Thyroid gland (tissue), 4 donors: ENCODE measurements around the gene ADAMTSL3.

Source experiments
- POLR2A ChIP-seq, 2 donors: fragments of 450-650 bp; IDR thresholded peaks; one replicate each; pipeline ENCODE4 v1.6.1; 2017; ENCODE audit warnings: antibody characterized with exemption in 2 of 2, mild to moderate bottlenecking in 2 of 2, moderate library complexity in 1 of 2
- TF ChIP-seq, protein P1 (sequence below), 6 experiments: fragments of 200-600 bp in 3 of 6; fragments of 450-650 bp in 3 of 6; sonication (generic) in 3 of 6; IDR thresholded peaks; one replicate each; pipeline ENCODE4 v1.5.1; 2016 to 2019; ENCODE audit warnings: antibody characterized with exemption in 6 of 6, mild to moderate bottlenecking in 2 of 6, inconsistent platforms in 1 of 6, moderate library complexity in 1 of 6

- TF ChIP-seq, protein P1, sequence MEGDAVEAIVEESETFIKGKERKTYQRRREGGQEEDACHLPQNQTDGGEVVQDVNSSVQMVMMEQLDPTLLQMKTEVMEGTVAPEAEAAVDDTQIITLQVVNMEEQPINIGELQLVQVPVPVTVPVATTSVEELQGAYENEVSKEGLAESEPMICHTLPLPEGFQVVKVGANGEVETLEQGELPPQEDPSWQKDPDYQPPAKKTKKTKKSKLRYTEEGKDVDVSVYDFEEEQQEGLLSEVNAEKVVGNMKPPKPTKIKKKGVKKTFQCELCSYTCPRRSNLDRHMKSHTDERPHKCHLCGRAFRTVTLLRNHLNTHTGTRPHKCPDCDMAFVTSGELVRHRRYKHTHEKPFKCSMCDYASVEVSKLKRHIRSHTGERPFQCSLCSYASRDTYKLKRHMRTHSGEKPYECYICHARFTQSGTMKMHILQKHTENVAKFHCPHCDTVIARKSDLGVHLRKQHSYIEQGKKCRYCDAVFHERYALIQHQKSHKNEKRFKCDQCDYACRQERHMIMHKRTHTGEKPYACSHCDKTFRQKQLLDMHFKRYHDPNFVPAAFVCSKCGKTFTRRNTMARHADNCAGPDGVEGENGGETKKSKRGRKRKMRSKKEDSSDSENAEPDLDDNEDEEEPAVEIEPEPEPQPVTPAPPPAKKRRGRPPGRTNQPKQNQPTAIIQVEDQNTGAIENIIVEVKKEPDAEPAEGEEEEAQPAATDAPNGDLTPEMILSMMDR (IDR thresholded peaks at IDR 0.05) = no peak
- TF ChIP-seq POLR2A (IDR thresholded peaks at IDR 0.05) = no peak
These were observed 108.4 kb downstream of the ADAMTSL3 start for GRCh38 chr15:83762367-83762766.
